Muscle of back (tissue), 13 donors: ENCODE results near the gene PHF8. TPM values are rescaled to one million over a fixed set of nuclear protein-coding genes. Genes with fewer than 3 reads are reported as not detected.

ENCODE experiments used
- DNase-seq, 3 donors: peaks; one replicate each; pipeline versions ENCODE4 v3.0.0 to v3.0.0-alpha.2; 2013
- long read RNA-seq, 9 donors: transcript quantifications; one replicate each; lab custom pipeline, GENCODE V29; 2026
- polyA plus RNA-seq, 10 donors: library from polyadenylated mRNA; unstranded; fragments of 120-200 nt; gene quantifications; one replicate each; pipeline ENCODE4 v1.2.1, GENCODE V29; 2013; ENCODE audit not compliant: insufficient read length in 10 of 10

Gene PHF8
- 10 to 100 TPM; 11.7 to 15.9 (median 14.1) TPM for polyA plus RNA-seq
- long read RNA-seq, donor 1: 0 reads
- long read RNA-seq, donor 2: 0 reads
- long read RNA-seq, donor 3: 0 reads
- long read RNA-seq, donor 4: 0 reads
- long read RNA-seq, donor 5: 0 reads
- long read RNA-seq, donor 6: 0 reads
- long read RNA-seq, donor 7: 0 reads
- long read RNA-seq, donor 8: 0 reads
- long read RNA-seq, donor 9: 0 reads

GRCh38 chrX:54044126-54044876 is at the start of gene PHF8:
Gene PHF8, minus strand, starts transcription at chrX:54044473. Its CDS starts 1,745 bp downstream, at chrX:54042728.
- DNase-seq: peak; percentile 93 to 97 (median 94)

- DNase-seq: peak in 1 of 3 donors; percentile 7
Measured at GRCh38 chrX:54093571-54093970, 49.3 kb upstream of the PHF8 start.

- no peak for DNase-seq
Measured at GRCh38 chrX:54093159-54093558, 48.9 kb upstream of the PHF8 start.

- DNase-seq: no peak
Measured at GRCh38 chrX:54090880-54091279, 46.6 kb upstream of the PHF8 start.

GRCh38 chrX:54089191-54089590 is 44.9 kb upstream of the PHF8 start:
- no peak for DNase-seq

GRCh38 chrX:54087661-54088060 is 43.4 kb upstream of the PHF8 start:
- DNase-seq: no peak

GRCh38 chrX:54085666-54086065 is 41.4 kb upstream of the PHF8 start:
- DNase-seq: no peak

GRCh38 chrX:54076903-54077302 is 32.6 kb upstream of the PHF8 start:
- peak in 1 of 3 donors; percentile 1 for DNase-seq

- no peak for DNase-seq
Measured at GRCh38 chrX:54074826-54075225, 30.6 kb upstream of the PHF8 start.

- DNase-seq: no peak
Measured at GRCh38 chrX:54067766-54068165, 23.5 kb upstream of the PHF8 start.

GRCh38 chrX:54066841-54067240 is 22.6 kb upstream of the PHF8 start:
- DNase-seq: no peak

- DNase-seq: no peak
Measured at GRCh38 chrX:54064564-54064963, 20.3 kb upstream of the PHF8 start.

- no peak for DNase-seq
Measured at GRCh38 chrX:54063361-54063760, 19.1 kb upstream of the PHF8 start.

- no peak for DNase-seq
Measured at GRCh38 chrX:54049801-54050200, 5.5 kb upstream of the PHF8 start.

- DNase-seq: no peak
Measured at GRCh38 chrX:54048412-54048811, 4.1 kb upstream of the PHF8 start.

- DNase-seq: no peak
Measured at GRCh38 chrX:54045563-54046228, 1.4 kb upstream of the PHF8 start.

GRCh38 chrX:54044877-54045338 is 635 bp upstream of the PHF8 start:
- peak in 1 of 3 donors; percentile 22 for DNase-seq

- DNase-seq: no peak
Measured at GRCh38 chrX:54043541-54044125, 640 bp downstream of the PHF8 start.

GRCh38 chrX:54043056-54043455 is 1.2 kb downstream of the PHF8 start:
- peak in 2 of 3 donors; percentile 10 to 35 for DNase-seq

GRCh38 chrX:54042609-54043021 is 1.7 kb downstream of the PHF8 start:
- DNase-seq: peak; percentile 37 to 65 (median 44)

- DNase-seq: no peak
Measured at GRCh38 chrX:54030329-54030728, 13.9 kb downstream of the PHF8 start.

- DNase-seq: no peak
Measured at GRCh38 chrX:54029529-54030143, 14.6 kb downstream of the PHF8 start.
